Esophagus mucosa (tissue), 1 donor: ENCODE results near the gene HNF1A. TPM values are rescaled to one million over a fixed set of nuclear protein-coding genes. Genes with fewer than 3 reads are reported as not detected.

Experiments
- ATAC-seq: fragments of 200-7000 bp; cut with Tn5 transposase; one replicate; pipeline ENCODE4 v1.9.1; 2020
- total RNA-seq: library from RNA; stranded (reverse); gene quantifications from one replicate; pipeline ENCODE4 v1.2.4, GENCODE V29; 2023
- donor health status: DM: yes; HTN: yes; CAD: no.

Gene HNF1A
- total RNA-seq, 1 donor from 2014 or later = not detected

- no peak for ATAC-seq
These were observed 19.0 kb upstream of the HNF1A start for GRCh38 chr12:120959111-120959878.

DNA sequence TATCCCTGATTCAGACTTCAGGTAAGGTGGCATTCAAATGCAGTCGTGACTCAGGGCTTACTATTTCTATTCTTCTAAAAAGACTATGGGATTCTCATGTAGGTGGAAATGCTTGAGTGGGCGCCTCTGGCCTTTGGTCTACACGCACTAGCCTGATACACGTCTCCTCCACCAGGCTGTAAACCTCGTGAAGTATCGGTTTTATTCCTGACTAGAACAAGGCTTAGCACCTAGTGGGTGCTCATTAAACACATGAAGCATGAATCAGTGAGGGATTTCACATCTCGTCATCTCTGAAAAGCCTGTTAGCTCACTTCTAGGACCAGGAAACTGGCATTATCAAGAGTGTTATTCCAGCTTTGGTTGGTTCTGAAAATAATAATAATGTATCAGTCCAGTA is 17.7 kb upstream of the HNF1A start:
- ATAC-seq = peak; percentile 58

DNA sequence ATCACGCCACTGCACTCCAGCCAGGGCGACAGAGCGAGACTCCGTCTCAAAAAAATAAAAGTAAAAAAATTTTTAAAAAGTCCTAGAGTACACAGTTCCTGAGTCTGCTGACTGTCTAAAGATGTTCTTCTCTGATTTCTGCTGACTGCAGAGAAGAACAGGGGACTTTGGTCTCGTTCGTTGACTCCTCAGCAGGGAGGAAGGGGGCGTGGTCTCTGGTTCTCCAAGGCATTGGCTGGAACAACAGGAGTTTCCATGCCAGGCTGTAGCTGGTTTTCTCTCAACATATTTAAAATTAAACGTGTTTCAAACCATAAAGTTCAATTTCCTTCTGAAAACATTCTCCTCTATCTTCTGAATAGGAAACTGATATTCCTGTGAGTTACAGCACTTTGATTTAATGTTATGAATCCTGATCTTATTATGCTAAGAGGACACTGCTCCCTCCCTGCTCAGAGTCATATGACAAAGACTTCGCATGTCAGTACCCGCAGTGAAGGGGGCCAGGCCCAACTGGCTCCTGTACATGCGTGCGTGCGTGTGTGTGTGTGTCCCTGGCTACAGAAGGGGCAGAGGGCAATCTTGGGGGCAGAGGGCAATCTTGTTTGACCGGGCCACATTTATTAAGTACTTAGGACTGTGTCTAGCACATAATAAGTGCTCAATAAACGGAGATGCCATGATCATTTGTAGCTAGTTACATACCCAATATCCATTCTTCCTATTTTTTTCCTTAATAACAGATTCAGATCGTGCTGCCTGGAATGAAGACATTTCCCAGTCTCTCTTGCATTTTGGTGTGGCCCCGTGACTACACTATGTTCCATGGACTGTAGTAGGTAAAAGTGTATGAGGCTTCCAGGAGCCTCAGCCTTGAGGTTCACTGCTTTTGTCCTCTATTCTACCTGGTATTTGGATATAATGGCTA is 16.5 kb upstream of the HNF1A start:
- ATAC-seq = peak; percentile 59

- peak; percentile 81 for ATAC-seq
These were observed 15.8 kb upstream of the HNF1A start for GRCh38 chr12:120962532-120963020.

DNA sequence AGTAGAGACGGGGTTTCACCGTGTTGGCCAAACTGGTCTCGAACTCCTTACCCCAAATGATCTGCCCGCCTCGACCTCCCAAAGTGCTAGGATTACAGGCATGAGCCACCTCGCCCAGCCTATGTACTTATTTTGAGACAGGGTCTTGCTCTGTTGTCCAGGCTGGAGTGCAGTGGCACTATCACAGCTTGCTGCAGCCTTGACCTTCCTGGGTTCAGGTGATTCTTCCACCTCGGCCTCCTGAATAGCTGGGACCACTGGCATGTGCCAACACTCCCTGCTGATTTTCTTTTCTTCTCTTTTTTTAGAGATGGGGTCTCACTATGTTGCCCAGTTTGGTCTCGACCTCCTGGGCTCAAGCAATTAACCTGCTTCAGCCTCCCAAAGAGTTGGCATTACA is 14.0 kb upstream of the HNF1A start:
- ATAC-seq = no peak

GRCh38 chr12:120965534-120966091 is 12.7 kb upstream of the HNF1A start:
- ATAC-seq = peak; percentile 50

GRCh38 chr12:120970310-120970709 is 8.0 kb upstream of the HNF1A start:
- ATAC-seq = no peak

DNA sequence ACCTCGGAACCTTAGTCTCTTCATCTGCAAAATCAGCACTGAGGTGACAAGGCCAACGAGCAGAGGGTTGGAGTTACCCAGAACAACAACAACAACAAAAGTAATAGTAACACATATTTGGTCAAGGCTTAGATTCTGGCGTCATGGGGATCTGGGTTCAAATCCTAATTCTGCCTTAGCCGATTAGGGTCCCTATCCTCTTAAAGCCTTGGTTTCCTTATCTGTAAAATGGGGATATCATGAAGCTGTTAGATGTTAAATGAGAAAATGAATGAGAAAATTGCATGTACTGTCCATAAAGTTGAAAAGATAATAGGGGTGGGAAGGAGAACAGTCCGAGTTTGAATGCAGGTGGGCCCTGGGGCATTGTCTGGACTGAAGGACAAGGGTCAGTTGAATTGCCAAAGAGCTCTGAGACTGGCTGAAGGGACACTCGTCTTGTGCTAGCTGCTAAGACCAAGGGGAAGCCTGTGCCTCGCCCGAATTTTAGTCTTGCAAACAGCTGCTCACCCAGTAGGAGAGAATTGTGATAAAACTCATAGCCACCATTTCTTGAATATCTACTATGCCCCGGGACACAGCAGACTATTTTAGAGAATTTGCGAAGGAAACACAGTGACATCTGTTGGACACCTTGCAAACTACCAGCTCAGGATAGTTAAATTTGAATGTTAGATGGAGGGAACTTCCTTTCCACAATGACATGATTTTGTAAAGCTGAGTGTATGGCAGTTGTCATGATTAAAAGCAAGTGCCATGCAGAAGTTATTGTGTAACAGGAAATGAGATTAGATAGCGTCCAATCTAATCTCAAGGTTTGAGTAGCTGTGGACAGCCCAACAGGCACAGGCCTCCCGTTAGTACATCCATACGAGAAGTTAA is 6.8 kb upstream of the HNF1A start:
- ATAC-seq = peak; percentile 87

DNA sequence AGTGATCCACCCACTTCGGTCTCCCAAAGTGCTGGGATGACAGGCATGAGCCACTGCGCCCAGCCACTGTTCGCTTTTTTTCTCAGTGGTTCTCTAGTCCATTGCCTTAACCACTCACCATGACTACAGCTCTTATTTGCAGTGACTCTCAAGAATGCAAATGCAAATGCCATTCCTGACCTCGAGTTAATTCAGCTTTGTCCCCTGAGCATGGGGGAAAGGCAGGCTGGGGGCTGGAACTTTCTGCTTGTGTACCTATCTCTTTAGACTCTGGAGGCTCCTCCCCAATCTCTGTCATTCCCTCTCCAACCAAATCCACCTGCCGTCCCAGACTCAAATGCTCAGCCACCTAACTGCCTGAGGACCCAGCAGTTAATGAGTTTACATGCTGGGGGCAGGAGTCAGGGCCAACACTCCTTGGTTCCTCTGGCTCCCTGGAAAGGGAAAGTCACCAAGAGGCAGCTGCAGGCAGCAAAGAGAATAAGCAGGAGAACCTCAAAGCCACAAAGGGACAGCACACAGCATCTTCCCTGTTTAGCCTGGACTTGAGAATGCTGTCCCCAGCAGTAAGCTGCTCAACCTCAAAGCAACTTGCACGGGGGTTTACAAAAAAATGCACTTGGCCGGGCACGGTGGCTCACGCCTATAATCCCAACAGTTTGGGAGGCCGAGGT is 5.3 kb upstream of the HNF1A start:
- no peak for ATAC-seq

DNA sequence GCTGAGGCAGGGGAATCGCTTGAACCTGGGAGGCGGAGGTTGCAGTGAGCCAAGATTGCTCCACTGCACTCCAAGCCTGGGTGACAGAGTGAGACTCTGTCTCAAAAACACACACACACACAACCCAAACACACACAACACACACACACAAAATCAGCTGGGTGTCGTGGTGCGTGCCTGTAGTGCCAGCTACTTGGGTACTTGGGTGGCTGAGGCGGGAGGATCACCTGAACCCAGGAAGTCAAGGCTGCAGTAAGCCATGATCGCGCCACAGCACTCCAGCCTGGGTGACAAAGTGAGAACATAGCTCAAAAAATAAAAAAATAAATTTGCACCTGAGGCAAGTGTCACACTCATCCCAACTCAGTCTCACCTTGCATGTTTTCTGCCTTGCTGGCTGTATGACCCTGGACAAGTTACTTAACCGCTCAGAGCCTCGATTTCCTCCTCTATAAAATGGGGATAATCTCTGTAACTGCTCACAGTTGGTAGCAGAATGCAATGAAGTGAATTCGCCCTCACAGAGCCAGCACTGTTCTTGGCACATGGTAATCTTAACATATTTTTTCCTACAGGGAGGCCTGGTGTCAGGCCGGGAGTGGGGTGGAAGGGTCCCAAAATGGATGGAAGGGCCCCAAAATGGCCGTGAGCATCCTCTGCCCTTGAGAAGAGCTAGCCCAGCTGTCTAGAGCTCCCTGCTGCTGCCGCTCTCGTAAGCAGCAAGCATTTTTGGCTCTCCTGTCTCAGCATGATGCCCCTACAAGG is 630 bp upstream of the HNF1A start:
- ATAC-seq = no peak

- peak; percentile 12 for ATAC-seq
These were observed 998 bp downstream of the HNF1A start for GRCh38 chr12:120979220-120979861.

- no peak for ATAC-seq
These were observed 1.7 kb downstream of the HNF1A start for GRCh38 chr12:120979862-120980696.

DNA sequence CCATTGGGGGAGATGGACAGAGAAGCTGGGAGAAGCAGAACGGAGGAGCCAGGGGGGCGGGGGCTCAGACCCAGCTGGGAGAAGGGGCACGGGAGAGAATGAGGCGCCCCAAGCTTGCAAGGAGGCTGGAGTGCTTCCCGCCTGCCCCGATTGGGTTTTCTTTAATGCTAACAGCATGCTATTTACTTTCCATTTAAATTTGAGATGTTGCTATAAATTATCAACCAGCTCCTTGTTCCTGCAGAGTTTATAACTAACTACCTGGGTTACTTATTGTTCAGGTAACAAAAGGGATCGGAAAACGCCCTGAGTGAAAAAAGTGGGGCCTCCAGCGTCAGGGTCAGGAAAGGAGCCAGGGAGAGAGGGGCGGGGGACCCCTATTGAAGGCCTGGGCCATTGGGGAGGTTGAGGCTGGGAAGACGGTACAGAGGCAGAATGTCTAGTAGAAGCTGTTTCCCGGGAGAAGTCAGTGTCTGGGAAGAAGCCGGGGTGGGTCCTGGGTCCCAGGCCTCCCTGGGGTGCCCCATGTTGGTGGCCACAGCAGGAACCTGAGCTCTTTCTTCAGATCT is 2.5 kb downstream of the HNF1A start:
- no peak for ATAC-seq

DNA sequence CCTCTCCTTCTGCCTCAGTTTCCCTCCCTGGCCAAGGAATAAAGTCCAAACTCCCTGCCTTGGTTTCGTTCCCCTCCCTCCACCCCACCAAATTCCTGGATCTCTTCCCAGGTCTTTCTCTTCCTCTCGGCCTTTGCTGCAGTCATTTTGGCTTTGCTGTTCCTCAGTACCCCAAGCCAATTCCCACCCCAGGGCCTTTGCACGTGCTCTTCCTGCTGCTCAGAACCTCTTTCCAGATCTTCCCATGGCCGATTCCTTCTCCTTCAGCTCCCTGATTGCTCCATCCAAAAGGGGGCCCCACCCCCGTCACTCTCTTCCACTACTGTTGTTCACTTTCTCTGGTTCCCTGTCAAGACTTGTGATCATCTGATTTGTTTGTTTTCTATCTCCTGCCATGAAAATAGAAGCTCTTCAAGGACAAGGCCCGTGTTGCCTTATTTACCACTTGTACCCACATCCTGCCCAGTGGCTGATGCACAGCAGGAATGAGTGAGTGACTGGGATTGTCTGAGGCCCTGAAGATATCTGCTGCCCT is 3.1 kb downstream of the HNF1A start:
- ATAC-seq = no peak

DNA sequence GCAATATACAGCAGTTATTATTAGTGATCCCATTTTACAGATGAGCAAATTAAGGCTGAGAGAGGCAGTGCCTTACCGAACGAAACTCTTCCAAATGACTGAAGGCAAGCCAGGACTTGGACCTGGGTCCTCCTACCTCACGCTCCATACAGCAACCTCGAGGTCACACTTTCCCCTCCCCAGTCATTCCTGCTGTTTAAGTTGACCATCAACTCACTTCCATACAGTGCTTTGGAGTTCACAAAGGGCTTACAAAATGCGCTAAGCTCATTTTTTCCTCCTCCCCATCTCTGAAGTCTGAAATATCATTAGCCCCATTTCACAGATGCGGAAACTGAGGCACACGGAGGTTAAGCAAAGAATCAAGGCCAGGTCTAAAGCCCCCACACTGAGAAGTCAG is 4.3 kb downstream of the HNF1A start:
- ATAC-seq = no peak

- no peak for ATAC-seq
These were observed 5.4 kb downstream of the HNF1A start for GRCh38 chr12:120983759-120984158.

- ATAC-seq = no peak
These were observed 6.1 kb downstream of the HNF1A start for GRCh38 chr12:120984351-120984898.

- no peak for ATAC-seq
These were observed 9.9 kb downstream of the HNF1A start for GRCh38 chr12:120988234-120988633.
